Loucy (cell line): ENCODE results near the gene RORB.

Experiments
- H2AFZ ChIP-seq: fragments of 200-600 bp; sonication (generic); 2 replicates; pipeline ENCODE4 v1.6.0; 2016; ENCODE audit warnings: antibody characterized with exemption, mild to moderate bottlenecking, low read length, moderate library complexity
- H3F3A ChIP-seq: fragments of 200-600 bp; 2 replicates; pipeline ENCODE4 v1.6.0; 2016; ENCODE audit warnings: antibody characterized with exemption, low read depth, mild to moderate bottlenecking
- H3K27me3 ChIP-seq: fragments of 200-600 bp; sonication (generic); 2 replicates; pipeline ENCODE4 v1.6.1; 2014; ENCODE audit warnings: low read length, mild to moderate bottlenecking; ENCODE audit not compliant: insufficient read depth, poor library complexity, severe bottlenecking
- H3K36me3 ChIP-seq: fragments of 200-600 bp; sonication (generic); 2 replicates; pipeline ENCODE4 v1.6.1; 2016; ENCODE audit warnings: low read length; ENCODE audit not compliant: insufficient read depth
- H3K4me1 ChIP-seq: fragments of 200-600 bp; sonication (generic); 2 replicates; pipeline ENCODE4 v1.5.1; 2014; ENCODE audit warnings: low read length, mild to moderate bottlenecking; ENCODE audit not compliant: insufficient read depth, poor library complexity, severe bottlenecking
- H3K4me2 ChIP-seq: fragments of 200-600 bp; sonication (generic); 2 replicates; pipeline ENCODE4 v1.6.0; 2014; ENCODE audit warnings: antibody characterized with exemption, low read length, low read depth, mild to moderate bottlenecking; ENCODE audit not compliant: poor library complexity, severe bottlenecking
- H3K4me3 ChIP-seq: fragments of 200-600 bp; sonication (generic); 2 replicates; pipeline ENCODE4 v1.5.1; 2014; ENCODE audit warnings: low read length, mild to moderate bottlenecking, mixed read lengths; ENCODE audit not compliant: poor library complexity, severe bottlenecking
- H3K79me2 ChIP-seq: fragments of 200-600 bp; sonication (generic); 2 replicates; pipeline ENCODE4 v1.6.1; 2014; ENCODE audit warnings: low read length; ENCODE audit not compliant: insufficient read depth
- H3K9ac ChIP-seq: fragments of 200-600 bp; sonication (generic); 2 replicates; pipeline ENCODE4 v1.6.0; 2014; ENCODE audit warnings: mild to moderate bottlenecking, low read depth, low read length, moderate library complexity; ENCODE audit not compliant: poor library complexity, severe bottlenecking
- H3K9me2 ChIP-seq: fragments of 200-600 bp; sonication (generic); replicated peaks from 2 replicates; pipeline ENCODE4 v1.6.1; 2016; ENCODE audit warnings: low read depth, low read length, mixed read lengths
- H3K9me3 ChIP-seq: fragments of 200-600 bp; sonication (generic); 2 replicates; pipeline ENCODE4 v1.6.1; 2014; ENCODE audit warnings: mild to moderate bottlenecking, antibody characterized with exemption, low read length, low read depth; ENCODE audit not compliant: insufficient read depth
- H4K20me1 ChIP-seq: fragments of 200-600 bp; sonication (generic); 2 replicates; pipeline ENCODE4 v1.6.0; 2014; ENCODE audit warnings: antibody characterized with exemption, low read length, mild to moderate bottlenecking; ENCODE audit not compliant: insufficient read depth, poor library complexity, severe bottlenecking
- CTCF ChIP-seq: fragments of 200-600 bp; sonication (generic); conservative IDR thresholded peaks from 2 replicates; pipeline ENCODE4 v1.5.1; 2014; ENCODE audit warnings: mild to moderate bottlenecking, antibody characterized with exemption, low read length
- EZH2phosphoT487 ChIP-seq: fragments of 200-600 bp; IDR thresholded peaks from 2 replicates; pipeline ENCODE4 v1.6.1; 2018; ENCODE audit warnings: antibody characterized with exemption, mild to moderate bottlenecking, moderate library complexity, borderline replicate concordance

RORB gene

GRCh38 chr9:74498621-74499095, 1.5 kb downstream of the RORB start:
- H4K20me1 ChIP-seq: no peaks in the 10 kb centered on the region
- H3K4me1 ChIP-seq: no peaks in the 10 kb centered on the region
- H3K27me3 ChIP-seq: no peaks in the 10 kb centered on the region
- H2AFZ ChIP-seq: no peak overlapping the region
- TF ChIP-seq CTCF: no peak
- no peak for TF ChIP-seq EZH2phosphoT487
- no peak overlapping the region for H3K4me2 ChIP-seq
- no peak overlapping the region for H3K9ac ChIP-seq
- H3K79me2 ChIP-seq: no peaks in the 10 kb centered on the region
- no peaks in the 10 kb centered on the region; the same call in 1 of the 2 replicates for H3K9me3 ChIP-seq
- H3F3A ChIP-seq: no peaks in the 10 kb centered on the region
- H3K4me3 ChIP-seq: no peak overlapping the region
- no peaks in the 10 kb centered on the region for H3K9me2 ChIP-seq
- H3K36me3 ChIP-seq: no peaks in the 10 kb centered on the region

GRCh38 chr9:74499111-74499601, 2.0 kb downstream of the RORB start:
- Histone ChIP-seq H3K9me2 (no peaks in the 10 kb centered on the region), H3K79me2 (no peaks in the 10 kb centered on the region), H3K27me3 (no peaks in the 10 kb centered on the region), H4K20me1 (no peaks in the 10 kb centered on the region), H3F3A (no peaks in the 10 kb centered on the region), H3K9me3 (no peaks in the 10 kb centered on the region; the same call in 1 of the 2 replicates), H2AFZ (no peak overlapping the region), H3K4me1 (no peaks in the 10 kb centered on the region), H3K36me3 (no peaks in the 10 kb centered on the region), H3K4me2 (no peak overlapping the region), H3K9ac (no peak overlapping the region), H3K4me3 (no peak overlapping the region)
- TF ChIP-seq CTCF: no peak
- TF ChIP-seq EZH2phosphoT487: no peak

- H3K27me3 ChIP-seq: no peaks in the 10 kb centered on the region
- no peak overlapping the region for H2AFZ ChIP-seq
Observed at GRCh38 chr9:74499770-74500583, 2.8 kb downstream of the RORB start.

More at GRCh38 chr9:74499770-74500583, 2.8 kb downstream of the RORB start:
- Histone ChIP-seq H3K9me2 (no peaks in the 10 kb centered on the region), H3K36me3 (no peaks in the 10 kb centered on the region), H3K9me3 (no peaks in the 10 kb centered on the region; the same call in 1 of the 2 replicates), H4K20me1 (no peaks in the 10 kb centered on the region), H3K9ac (no peak overlapping the region), H3K4me3 (no peak overlapping the region), H3K4me1 (no peaks in the 10 kb centered on the region), H3K79me2 (no peaks in the 10 kb centered on the region), H3F3A (no peaks in the 10 kb centered on the region), H3K4me2 (no peak overlapping the region)
- TF ChIP-seq CTCF (no peak), EZH2phosphoT487 (no peak)
